Trophoblast cell (in vitro differentiated cells and primary cell): Measurements from ENCODE around the gene RAB3C.

Experiments
- DNase-seq, 2 donors: peaks; one replicate each; pipeline ENCODE4 v3.0.0-alpha.2; 2016
- H2AFZ ChIP-seq: 2 replicates; pipeline ENCODE4 v1.6.1; 2013; ENCODE audit warnings: low read length, moderate library complexity, mild to moderate bottlenecking; ENCODE audit not compliant: insufficient read depth, poor library complexity
- H2AK5ac ChIP-seq: 2 replicates; pipeline ENCODE4 v1.6.1; 2013; ENCODE audit warnings: mild to moderate bottlenecking, low read length
- H2BK120ac ChIP-seq: 2 replicates; pipeline ENCODE4 v1.6.1; 2013; ENCODE audit warnings: low read length, mild to moderate bottlenecking, moderate library complexity; ENCODE audit not compliant: insufficient read depth, poor library complexity
- H2BK12ac ChIP-seq: 2 replicates; pipeline ENCODE4 v1.6.1; 2013; ENCODE audit warnings: mild to moderate bottlenecking, low read length, moderate library complexity
- H2BK5ac ChIP-seq: 2 replicates; pipeline ENCODE4 v1.6.1; 2013; ENCODE audit warnings: low read length, low read depth, moderate library complexity, mild to moderate bottlenecking; ENCODE audit not compliant: poor library complexity
- H3K14ac ChIP-seq: 2 replicates; pipeline ENCODE4 v1.6.1; 2013; ENCODE audit warnings: mild to moderate bottlenecking, low read length
- H3K18ac ChIP-seq: 2 replicates; pipeline ENCODE4 v1.6.1; 2013; ENCODE audit warnings: mild to moderate bottlenecking, low read length
- H3K23ac ChIP-seq: 2 replicates; pipeline ENCODE4 v1.6.1; 2013; ENCODE audit warnings: low read length
- H3K27ac ChIP-seq: 2 replicates; pipeline ENCODE4 v1.5.1; 2013; ENCODE audit warnings: low read depth, mild to moderate bottlenecking, inconsistent platforms, low read length, moderate library complexity
- H3K27me3 ChIP-seq: 2 replicates; pipeline ENCODE4 v1.6.1; 2013; ENCODE audit warnings: inconsistent platforms, mild to moderate bottlenecking, low read length, moderate library complexity; ENCODE audit not compliant: insufficient read depth
- H3K36me3 ChIP-seq, 2 experiments: 1 replicate in 1 of 2; 2 replicates in 1 of 2; pipeline ENCODE4 v1.6.1; 2013; ENCODE audit warnings: low read length in 2 of 2, mild to moderate bottlenecking in 2 of 2, moderate library complexity in 1 of 2; ENCODE audit not compliant: insufficient read depth in 2 of 2, control insufficient read depth in 1 of 2
- H3K4ac ChIP-seq: 2 replicates; pipeline ENCODE4 v1.6.1; 2013; ENCODE audit warnings: low read depth, mild to moderate bottlenecking, low read length, moderate library complexity
- H3K4me1 ChIP-seq, 2 experiments: 1 replicate in 1 of 2; 2 replicates in 1 of 2; pipeline ENCODE4 v1.6.1; 2013; ENCODE audit warnings: low read length in 2 of 2, mild to moderate bottlenecking in 2 of 2, moderate library complexity in 1 of 2; ENCODE audit not compliant: insufficient read depth in 2 of 2, control insufficient read depth in 1 of 2
- H3K4me2 ChIP-seq: 2 replicates; pipeline ENCODE4 v1.6.1; 2013; ENCODE audit warnings: inconsistent platforms, mild to moderate bottlenecking, low read length, moderate library complexity
- H3K4me3 ChIP-seq: 2 replicates; pipeline ENCODE4 v1.5.1; 2013; ENCODE audit warnings: mild to moderate bottlenecking, low read depth, low read length, inconsistent platforms
- H3K79me1 ChIP-seq: one replicate; pipeline ENCODE4 v1.6.1; 2013; ENCODE audit warnings: low read length
- H3K79me2 ChIP-seq: 2 replicates; pipeline ENCODE4 v1.6.1; 2013; ENCODE audit warnings: low read length, mild to moderate bottlenecking; ENCODE audit not compliant: control insufficient read depth, insufficient read depth, poor library complexity
- H3K9ac ChIP-seq: 2 replicates; pipeline ENCODE4 v1.6.1; 2013; ENCODE audit warnings: mild to moderate bottlenecking, low read length
- H3K9me3 ChIP-seq: 2 replicates; pipeline ENCODE4 v1.6.1; 2013; ENCODE audit warnings: low read depth, mild to moderate bottlenecking, control low read depth, inconsistent platforms, low read length; ENCODE audit not compliant: insufficient read depth
- H4K12ac ChIP-seq: 2 replicates; pipeline ENCODE4 v1.6.1; 2013; ENCODE audit warnings: low read depth, mild to moderate bottlenecking, low read length, moderate library complexity
- H4K8ac ChIP-seq: 2 replicates; pipeline ENCODE4 v1.6.1; 2013; ENCODE audit warnings: low read depth, mild to moderate bottlenecking, low read length, moderate library complexity
- H4K91ac ChIP-seq: one replicate; pipeline ENCODE4 v1.6.1; 2013; ENCODE audit warnings: low read depth, mild to moderate bottlenecking, low read length, moderate library complexity
- WGBS: extraction: QIAGEN DNeasy Blood & Tissue Kit; methylation state at CpG from one replicate; pipeline ENCODE4 v1.1.7; 2013; ENCODE audit warnings: missing lambda C conversion rate; ENCODE audit not compliant: insufficient read length, insufficient coverage; ENCODE audit errors: extremely low coverage; 5-methylcytosine and 5-hydroxymethylcytosine counted together

Gene RAB3C

DNA sequence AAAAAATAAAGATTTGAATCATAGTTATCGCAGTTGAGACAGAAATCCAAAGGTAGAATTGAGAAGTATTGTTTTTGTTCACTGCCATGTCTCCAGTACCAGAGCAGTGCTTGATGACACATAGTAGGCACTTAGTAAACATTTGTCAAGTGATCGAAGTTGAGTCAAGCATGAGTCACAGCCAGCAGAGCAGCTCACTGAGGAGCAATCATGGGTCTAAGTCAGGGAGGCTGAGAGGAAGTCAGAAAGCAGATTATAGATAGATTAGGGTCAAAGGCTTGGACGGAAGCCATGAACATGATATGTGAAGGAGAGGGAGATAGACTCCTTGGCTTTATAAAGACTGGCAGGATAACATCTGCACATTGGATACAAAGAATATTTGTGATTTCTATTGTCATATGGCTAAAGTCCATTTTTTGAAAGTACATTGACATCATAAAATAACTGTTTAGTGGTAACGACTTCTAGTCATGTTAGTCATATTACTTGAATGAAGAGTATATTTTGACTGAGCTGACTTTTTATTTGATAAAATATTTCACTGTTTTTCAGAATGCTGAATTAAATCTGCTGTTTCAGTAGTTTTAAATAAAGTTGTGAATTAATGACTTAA lies 168.5 kb downstream of the RAB3C start:
- Histone ChIP-seq H2AK5ac (no peak overlapping the region), H3K79me2 (no peaks in the 10 kb centered on the region), H3K18ac (no peak overlapping the region), H3K4me3 (no peak overlapping the region), H2BK12ac (no peak overlapping the region), H3K4me2 (no peak overlapping the region), H4K12ac (no peak overlapping the region), H3K9ac (no peak overlapping the region), H3K14ac (no peak overlapping the region), H3K4me1 (no peaks in the 10 kb centered on the region), H3K79me1 (no peaks in the 10 kb centered on the region), H2BK120ac (no peak overlapping the region), H3K27ac (no peak overlapping the region), H3K27me3 (no peaks in the 10 kb centered on the region), H2AFZ (peak overlapping the region; percentile 63), H3K23ac (no peak overlapping the region), H2BK5ac (no peak overlapping the region), H3K36me3 (no peaks in the 10 kb centered on the region), H4K91ac (no peak overlapping the region), H3K4ac (no peak overlapping the region), H3K9me3 (no peaks in the 10 kb centered on the region), H4K8ac (no peak overlapping the region)
- DNase-seq = peak; percentile 5 to 16
- no CpG with 5 or more reads among the region's 4 CpGs for WGBS

GRCh38 chr5:58752104-58752503 lies 169.2 kb downstream of the RAB3C start:
- Histone ChIP-seq H2BK12ac (no peak overlapping the region), H2AK5ac (no peak overlapping the region), H3K9ac (no peak overlapping the region), H3K9me3 (no peaks in the 10 kb centered on the region), H3K27me3 (no peaks in the 10 kb centered on the region), H3K23ac (no peak overlapping the region), H3K4me2 (no peak overlapping the region), H3K79me2 (no peaks in the 10 kb centered on the region), H4K91ac (no peak overlapping the region), H3K18ac (no peak overlapping the region), H2AFZ (no peak overlapping the region), H4K12ac (no peak overlapping the region), H3K27ac (no peak overlapping the region), H3K79me1 (no peaks in the 10 kb centered on the region), H3K14ac (no peak overlapping the region), H4K8ac (no peak overlapping the region), H2BK120ac (no peak overlapping the region), H3K36me3 (no peaks in the 10 kb centered on the region), H3K4me3 (no peak overlapping the region), H2BK5ac (no peak overlapping the region), H3K4me1 (no peaks in the 10 kb centered on the region), H3K4ac (no peak overlapping the region)
- WGBS = no CpG with 5 or more reads among the region's 1 CpG
- DNase-seq = no peak

DNA sequence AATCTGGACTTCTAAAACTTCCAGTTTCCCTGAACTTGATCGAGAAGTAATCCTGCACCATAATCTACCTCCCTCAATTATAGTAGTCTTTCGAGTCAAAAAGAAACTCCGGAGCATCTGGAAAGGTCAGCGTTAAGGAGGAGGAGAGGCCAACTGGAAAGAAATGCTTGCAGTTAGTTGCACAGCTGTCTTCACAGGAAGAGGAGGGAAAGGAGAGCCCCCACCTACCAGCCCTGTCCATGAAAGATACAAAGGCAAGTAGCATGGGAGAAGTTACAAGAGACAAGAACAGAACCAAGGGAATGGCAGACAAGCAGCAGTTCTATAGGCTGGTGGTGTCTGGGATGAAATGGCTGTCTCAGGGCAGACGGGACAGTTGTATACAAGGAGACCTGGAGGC lies 170.6 kb downstream of the RAB3C start:
- no peak overlapping the region for H2BK5ac ChIP-seq
- H3K27ac ChIP-seq = no peak overlapping the region
- H3K36me3 ChIP-seq = no peaks in the 10 kb centered on the region
- no peak for DNase-seq
- H3K14ac ChIP-seq = no peak overlapping the region
- no peaks in the 10 kb centered on the region for H3K27me3 ChIP-seq
- no peaks in the 10 kb centered on the region for H3K79me2 ChIP-seq
- no peak overlapping the region for H2BK12ac ChIP-seq
- H3K9ac ChIP-seq = no peak overlapping the region
- no peak overlapping the region for H4K8ac ChIP-seq
- H2AK5ac ChIP-seq = no peak overlapping the region
- no peak overlapping the region for H2BK120ac ChIP-seq
- H3K18ac ChIP-seq = no peak overlapping the region
- no peak overlapping the region for H3K4me3 ChIP-seq
- no peaks in the 10 kb centered on the region for H3K4me1 ChIP-seq
- H3K4me2 ChIP-seq = no peak overlapping the region
- no peaks in the 10 kb centered on the region for H3K79me1 ChIP-seq
- H2AFZ ChIP-seq = no peak overlapping the region
- no peak overlapping the region for H3K4ac ChIP-seq
- no peak overlapping the region for H3K23ac ChIP-seq
- no peaks in the 10 kb centered on the region for H3K9me3 ChIP-seq
- no CpG with 5 or more reads among the region's 5 CpGs for WGBS
- H4K12ac ChIP-seq = no peak overlapping the region
- no peak overlapping the region for H4K91ac ChIP-seq

- Histone ChIP-seq H2BK5ac (no peak overlapping the region), H3K4ac (no peak overlapping the region), H2BK12ac (no peak overlapping the region), H3K4me1 (no peaks in the 10 kb centered on the region), H3K23ac (no peak overlapping the region), H3K27ac (no peak overlapping the region), H3K4me3 (no peak overlapping the region), H3K18ac (no peak overlapping the region), H3K14ac (no peak overlapping the region), H4K8ac (no peak overlapping the region), H3K79me2 (no peaks in the 10 kb centered on the region), H3K36me3 (no peaks in the 10 kb centered on the region), H4K91ac (no peak overlapping the region), H2AK5ac (no peak overlapping the region), H3K27me3 (no peaks in the 10 kb centered on the region), H3K4me2 (no peak overlapping the region), H4K12ac (no peak overlapping the region), H3K9ac (no peak overlapping the region), H3K9me3 (no peaks in the 10 kb centered on the region), H2BK120ac (no peak overlapping the region), H3K79me1 (no peaks in the 10 kb centered on the region), H2AFZ (no peak overlapping the region)
- no peak for DNase-seq
- WGBS = no CpG with 5 or more reads among the region's 6 CpGs
These were observed 171.4 kb downstream of the RAB3C start for GRCh38 chr5:58754250-58754649.
